Loucy (cell line): ENCODE measurements around the gene VTCN1.

Experiments
- H2AFZ ChIP-seq: fragments of 200-600 bp; sonication (generic); 2 replicates; pipeline ENCODE4 v1.6.0; 2016; ENCODE audit warnings: antibody characterized with exemption, mild to moderate bottlenecking, low read length, moderate library complexity
- H3F3A ChIP-seq: fragments of 200-600 bp; 2 replicates; pipeline ENCODE4 v1.6.0; 2016; ENCODE audit warnings: antibody characterized with exemption, low read depth, mild to moderate bottlenecking
- H3K27me3 ChIP-seq: fragments of 200-600 bp; sonication (generic); 2 replicates; pipeline ENCODE4 v1.6.1; 2014; ENCODE audit warnings: low read length, mild to moderate bottlenecking; ENCODE audit not compliant: insufficient read depth, poor library complexity, severe bottlenecking
- H3K36me3 ChIP-seq: fragments of 200-600 bp; sonication (generic); 2 replicates; pipeline ENCODE4 v1.6.1; 2016; ENCODE audit warnings: low read length; ENCODE audit not compliant: insufficient read depth
- H3K4me1 ChIP-seq: fragments of 200-600 bp; sonication (generic); 2 replicates; pipeline ENCODE4 v1.5.1; 2014; ENCODE audit warnings: low read length, mild to moderate bottlenecking; ENCODE audit not compliant: insufficient read depth, poor library complexity, severe bottlenecking
- H3K4me2 ChIP-seq: fragments of 200-600 bp; sonication (generic); 2 replicates; pipeline ENCODE4 v1.6.0; 2014; ENCODE audit warnings: antibody characterized with exemption, low read length, low read depth, mild to moderate bottlenecking; ENCODE audit not compliant: poor library complexity, severe bottlenecking
- H3K4me3 ChIP-seq: fragments of 200-600 bp; sonication (generic); 2 replicates; pipeline ENCODE4 v1.5.1; 2014; ENCODE audit warnings: low read length, mild to moderate bottlenecking, mixed read lengths; ENCODE audit not compliant: poor library complexity, severe bottlenecking
- H3K79me2 ChIP-seq: fragments of 200-600 bp; sonication (generic); 2 replicates; pipeline ENCODE4 v1.6.1; 2014; ENCODE audit warnings: low read length; ENCODE audit not compliant: insufficient read depth
- H3K9ac ChIP-seq: fragments of 200-600 bp; sonication (generic); 2 replicates; pipeline ENCODE4 v1.6.0; 2014; ENCODE audit warnings: mild to moderate bottlenecking, low read depth, low read length, moderate library complexity; ENCODE audit not compliant: poor library complexity, severe bottlenecking
- H3K9me2 ChIP-seq: fragments of 200-600 bp; sonication (generic); replicated peaks from 2 replicates; pipeline ENCODE4 v1.6.1; 2016; ENCODE audit warnings: low read depth, low read length, mixed read lengths
- H3K9me3 ChIP-seq: fragments of 200-600 bp; sonication (generic); 2 replicates; pipeline ENCODE4 v1.6.1; 2014; ENCODE audit warnings: mild to moderate bottlenecking, antibody characterized with exemption, low read length, low read depth; ENCODE audit not compliant: insufficient read depth
- H4K20me1 ChIP-seq: fragments of 200-600 bp; sonication (generic); 2 replicates; pipeline ENCODE4 v1.6.0; 2014; ENCODE audit warnings: antibody characterized with exemption, low read length, mild to moderate bottlenecking; ENCODE audit not compliant: insufficient read depth, poor library complexity, severe bottlenecking
- EZH2phosphoT487 ChIP-seq: fragments of 200-600 bp; IDR thresholded peaks from 2 replicates; pipeline ENCODE4 v1.6.1; 2018; ENCODE audit warnings: antibody characterized with exemption, mild to moderate bottlenecking, moderate library complexity, borderline replicate concordance
- TF ChIP-seq, protein P1 (sequence below): fragments of 200-600 bp; sonication (generic); conservative IDR thresholded peaks from 2 replicates; pipeline ENCODE4 v1.5.1; 2014; ENCODE audit warnings: mild to moderate bottlenecking, antibody characterized with exemption, low read length

The VTCN1 gene

DNA sequence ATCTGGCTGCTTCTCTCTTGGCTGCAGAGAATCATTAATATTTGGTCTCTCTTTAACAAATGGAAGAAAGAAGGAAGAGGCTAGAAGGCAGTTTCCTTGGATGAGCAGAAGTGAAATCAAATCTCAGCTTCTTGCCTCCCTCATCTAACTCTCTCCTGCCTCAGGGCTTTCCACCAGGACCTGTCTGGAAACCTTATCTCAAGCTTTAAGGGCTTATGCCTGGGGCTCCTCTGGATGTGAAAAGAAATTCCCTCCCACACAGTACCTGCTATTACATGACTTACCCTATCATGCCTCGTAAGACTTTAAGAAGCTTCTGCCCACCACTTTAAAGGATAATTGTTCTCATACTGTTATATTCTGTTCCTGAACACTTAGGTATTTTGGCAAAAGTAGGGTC is 8.9 kb downstream of the VTCN1 start:
- Histone ChIP-seq H3K4me3 (no peak overlapping the region), H3K36me3 (no peaks in the 10 kb centered on the region), H3K9me3 (no peaks in the 10 kb centered on the region), H3K4me2 (no peak overlapping the region), H3K79me2 (no peaks in the 10 kb centered on the region), H2AFZ (no peak overlapping the region), H4K20me1 (no peaks in the 10 kb centered on the region), H3K4me1 (no peaks in the 10 kb centered on the region), H3K9ac (no peak overlapping the region), H3K27me3 (no peaks in the 10 kb centered on the region), H3F3A (no peaks in the 10 kb centered on the region), H3K9me2 (no peaks in the 10 kb centered on the region)
- TF ChIP-seq EZH2phosphoT487: no peak
- TF ChIP-seq, protein P1, sequence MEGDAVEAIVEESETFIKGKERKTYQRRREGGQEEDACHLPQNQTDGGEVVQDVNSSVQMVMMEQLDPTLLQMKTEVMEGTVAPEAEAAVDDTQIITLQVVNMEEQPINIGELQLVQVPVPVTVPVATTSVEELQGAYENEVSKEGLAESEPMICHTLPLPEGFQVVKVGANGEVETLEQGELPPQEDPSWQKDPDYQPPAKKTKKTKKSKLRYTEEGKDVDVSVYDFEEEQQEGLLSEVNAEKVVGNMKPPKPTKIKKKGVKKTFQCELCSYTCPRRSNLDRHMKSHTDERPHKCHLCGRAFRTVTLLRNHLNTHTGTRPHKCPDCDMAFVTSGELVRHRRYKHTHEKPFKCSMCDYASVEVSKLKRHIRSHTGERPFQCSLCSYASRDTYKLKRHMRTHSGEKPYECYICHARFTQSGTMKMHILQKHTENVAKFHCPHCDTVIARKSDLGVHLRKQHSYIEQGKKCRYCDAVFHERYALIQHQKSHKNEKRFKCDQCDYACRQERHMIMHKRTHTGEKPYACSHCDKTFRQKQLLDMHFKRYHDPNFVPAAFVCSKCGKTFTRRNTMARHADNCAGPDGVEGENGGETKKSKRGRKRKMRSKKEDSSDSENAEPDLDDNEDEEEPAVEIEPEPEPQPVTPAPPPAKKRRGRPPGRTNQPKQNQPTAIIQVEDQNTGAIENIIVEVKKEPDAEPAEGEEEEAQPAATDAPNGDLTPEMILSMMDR: no peak

DNA sequence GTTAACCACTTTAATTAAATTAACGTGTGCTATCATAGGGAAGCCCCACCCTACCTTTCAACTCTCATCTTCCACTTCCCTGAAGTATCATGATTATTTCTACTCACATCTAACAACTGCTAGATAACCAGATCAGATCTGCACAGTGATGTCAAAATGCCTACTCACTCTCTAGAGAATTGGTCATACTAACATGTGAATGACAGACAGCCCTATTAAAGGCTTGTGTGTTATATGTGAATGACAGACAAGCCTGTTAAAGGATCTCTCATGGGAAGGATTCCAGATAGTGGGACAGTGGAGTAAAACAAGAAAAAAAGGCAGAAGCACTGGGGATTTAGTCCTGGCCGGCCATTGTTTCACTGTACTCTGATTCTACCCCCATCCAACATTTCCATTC is 12.6 kb downstream of the VTCN1 start:
- Histone ChIP-seq H3K27me3 (no peaks in the 10 kb centered on the region), H2AFZ (no peak overlapping the region), H3K9me2 (no peaks in the 10 kb centered on the region), H3K79me2 (no peaks in the 10 kb centered on the region), H3K36me3 (no peaks in the 10 kb centered on the region), H3K9me3 (no peaks in the 10 kb centered on the region), H4K20me1 (no peaks in the 10 kb centered on the region), H3K4me1 (no peaks in the 10 kb centered on the region), H3K4me2 (no peak overlapping the region), H3F3A (no peaks in the 10 kb centered on the region), H3K4me3 (no peak overlapping the region), H3K9ac (no peak overlapping the region)
- TF ChIP-seq, protein P1: no peak
- TF ChIP-seq EZH2phosphoT487: no peak

DNA sequence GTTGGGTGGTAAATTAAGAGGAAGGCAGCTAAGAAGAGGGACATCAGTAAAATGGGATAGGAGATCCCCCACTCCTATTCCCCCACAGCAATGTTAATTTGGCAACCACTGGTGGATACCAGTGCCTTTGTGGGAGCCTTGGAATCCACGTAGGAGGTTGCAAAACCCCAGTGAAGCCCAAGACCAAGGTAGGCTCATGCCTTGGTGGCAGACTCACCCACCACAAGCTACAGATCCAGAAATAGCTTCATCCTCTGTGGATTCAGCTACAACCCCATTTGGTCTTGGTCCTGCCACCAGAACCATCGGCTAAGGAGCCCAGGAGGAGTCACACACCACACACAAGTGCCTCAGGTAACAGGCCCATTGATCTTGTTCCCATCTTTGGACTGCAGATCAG is 21.0 kb downstream of the VTCN1 start:
- no peak overlapping the region for H3K4me3 ChIP-seq
- H3K36me3 ChIP-seq: no peaks in the 10 kb centered on the region
- no peaks in the 10 kb centered on the region for H3K9me3 ChIP-seq
- H4K20me1 ChIP-seq: no peaks in the 10 kb centered on the region
- no peak overlapping the region for H3K4me2 ChIP-seq
- no peak overlapping the region for H3K9ac ChIP-seq
- H3K27me3 ChIP-seq: no peaks in the 10 kb centered on the region
- TF ChIP-seq, protein P1: no peak
- no peak for TF ChIP-seq EZH2phosphoT487
- H3K4me1 ChIP-seq: no peaks in the 10 kb centered on the region
- H3K79me2 ChIP-seq: no peaks in the 10 kb centered on the region
- no peaks in the 10 kb centered on the region; the same call in 1 of the 2 replicates for H3F3A ChIP-seq
- H2AFZ ChIP-seq: no peak overlapping the region
- H3K9me2 ChIP-seq: no peaks in the 10 kb centered on the region
